HG02571 (cell line): ENCODE data around the gene ESPNL.

ENCODE experiments used
- ATAC-seq: cut with Tn5 transposase; IDR thresholded peaks from one replicate; pipeline ENCODE4 v1.9.1; 2021; ENCODE audit warnings: mild to moderate bottlenecking, moderate library complexity; ENCODE audit not compliant: unreplicated experiment

ESPNL gene

GRCh38 chr2:238069877-238070276, 30.3 kb upstream of the ESPNL start:
- no peak for ATAC-seq

- no peak for ATAC-seq
Observed at GRCh38 chr2:238075397-238075796, 24.7 kb upstream of the ESPNL start.

GRCh38 chr2:238077292-238077691, 22.8 kb upstream of the ESPNL start:
- no peak for ATAC-seq

- ATAC-seq: no peak
Observed at GRCh38 chr2:238079874-238080327, 20.2 kb upstream of the ESPNL start.

- ATAC-seq: no peak
Observed at GRCh38 chr2:238080518-238080917, 19.6 kb upstream of the ESPNL start.

- no peak for ATAC-seq
Observed at GRCh38 chr2:238081150-238081549, 19.0 kb upstream of the ESPNL start.

- no peak for ATAC-seq
Observed at GRCh38 chr2:238081561-238081960, 18.6 kb upstream of the ESPNL start.

- no peak for ATAC-seq
Observed at GRCh38 chr2:238082151-238082550, 18.0 kb upstream of the ESPNL start.

- no peak for ATAC-seq
Observed at GRCh38 chr2:238082827-238083226, 17.3 kb upstream of the ESPNL start.

- no peak for ATAC-seq
Observed at GRCh38 chr2:238083919-238084318, 16.2 kb upstream of the ESPNL start.

GRCh38 chr2:238084761-238085160, 15.4 kb upstream of the ESPNL start:
- ATAC-seq: no peak

GRCh38 chr2:238085899-238086298, 14.2 kb upstream of the ESPNL start:
- ATAC-seq: no peak

- no peak for ATAC-seq
Observed at GRCh38 chr2:238087211-238087610, 12.9 kb upstream of the ESPNL start.

- ATAC-seq: no peak
Observed at GRCh38 chr2:238090887-238091286, 9.3 kb upstream of the ESPNL start.

- no peak for ATAC-seq
Observed at GRCh38 chr2:238091436-238092060, 8.6 kb upstream of the ESPNL start.

- no peak for ATAC-seq
Observed at GRCh38 chr2:238092486-238093035, 7.6 kb upstream of the ESPNL start.

- no peak for ATAC-seq
Observed at GRCh38 chr2:238093181-238094140, 6.7 kb upstream of the ESPNL start.

- no peak for ATAC-seq
Observed at GRCh38 chr2:238094438-238095022, 5.6 kb upstream of the ESPNL start.

- ATAC-seq: no peak
Observed at GRCh38 chr2:238095143-238095542, 5.0 kb upstream of the ESPNL start.

GRCh38 chr2:238096311-238097011, 3.7 kb upstream of the ESPNL start:
- no peak for ATAC-seq
